CD14-positive monocyte (primary cell): ENCODE results near the gene LMTK3. TPM values are rescaled to one million over a fixed set of nuclear protein-coding genes. Genes with fewer than 3 reads are reported as not detected.

ENCODE experiments used
- DNase-seq, 3 donors: peaks; one replicate each; pipeline ENCODE4 v3.0.0-alpha.2; 2011 to 2022
- H2AFZ ChIP-seq: 2 replicates; pipeline ENCODE4 v1.6.0; 2012; ENCODE audit warnings: mild to moderate bottlenecking, low read depth, low read length, inconsistent platforms; ENCODE audit not compliant: insufficient read depth, poor library complexity, severe bottlenecking
- H3K27ac ChIP-seq, 2 donors: 1 replicate in 1 of 2; 2 replicates in 1 of 2; pipeline ENCODE4 v1.5.1; 2012 to 2013; ENCODE audit warnings: low read length in 2 of 2, control low read depth in 1 of 2, inconsistent platforms in 1 of 2, low read depth in 1 of 2, mild to moderate bottlenecking in 1 of 2
- H3K27me3 ChIP-seq, 2 donors: one replicate each; pipeline versions ENCODE4 v1.6.0 to v1.6.1; 2011 to 2013; ENCODE audit warnings: low read length in 2 of 2; ENCODE audit not compliant: control insufficient read depth in 2 of 2, insufficient read depth in 2 of 2
- H3K36me3 ChIP-seq, 2 donors: replicated peaks in 1 of 2; 1 replicate in 1 of 2; 2 replicates in 1 of 2; pipeline versions ENCODE4 v1.5.1 to v1.6.1; 2012 to 2013; ENCODE audit warnings: low read length in 2 of 2, control low read depth in 1 of 2, inconsistent platforms in 1 of 2, mild to moderate bottlenecking in 1 of 2; ENCODE audit not compliant: insufficient read depth in 2 of 2, control insufficient read depth in 1 of 2
- H3K4me1 ChIP-seq, 2 donors: 1 replicate in 1 of 2; 2 replicates in 1 of 2; pipeline versions ENCODE4 v1.5.1 to v1.6.1; 2012 to 2013; ENCODE audit warnings: low read length in 2 of 2, control low read depth in 1 of 2, inconsistent platforms in 1 of 2, mild to moderate bottlenecking in 1 of 2, moderate library complexity in 1 of 2; ENCODE audit not compliant: insufficient read depth in 2 of 2, control insufficient read depth in 1 of 2
- H3K4me2 ChIP-seq: replicated peaks from 2 replicates; pipeline ENCODE3; 2012; ENCODE audit warnings: low read length, moderate library complexity, mild to moderate bottlenecking; ENCODE audit not compliant: poor library complexity, severe bottlenecking; ENCODE audit errors: extremely low read depth
- H3K4me3 ChIP-seq, 3 experiments: fragments of 200-600 bp in 1 of 3; sonication (generic) in 1 of 3; replicated peaks in 1 of 3; 1 replicate in 2 of 3; 2 replicates in 1 of 3; pipeline ENCODE4 v1.5.1; 2011 to 2013; ENCODE audit warnings: low read length in 3 of 3, mild to moderate bottlenecking in 3 of 3, control low read depth in 2 of 3, low read depth in 2 of 3, inconsistent platforms in 1 of 3, moderate library complexity in 1 of 3
- H3K79me2 ChIP-seq: 2 replicates; pipeline ENCODE4 v1.6.0; 2012; ENCODE audit warnings: mild to moderate bottlenecking, control low read depth, inconsistent platforms, low read length, moderate library complexity; ENCODE audit not compliant: insufficient read depth
- H3K9ac ChIP-seq: 2 replicates; pipeline ENCODE4 v1.6.0; 2017; ENCODE audit warnings: low read length, mild to moderate bottlenecking; ENCODE audit not compliant: insufficient read depth, poor library complexity, severe bottlenecking
- H3K9me3 ChIP-seq, 2 donors: replicated peaks in 1 of 2; 1 replicate in 1 of 2; 2 replicates in 1 of 2; pipeline versions ENCODE4 v1.5.1 to v1.6.1; 2012 to 2013; ENCODE audit warnings: low read length in 2 of 2, control low read depth in 1 of 2; ENCODE audit not compliant: control insufficient read depth in 1 of 2, insufficient read depth in 1 of 2
- H4K20me1 ChIP-seq: 2 replicates; pipeline ENCODE4 v1.6.0; 2012; ENCODE audit warnings: mild to moderate bottlenecking, low read length, control low read depth, moderate library complexity; ENCODE audit not compliant: insufficient read depth
- H3K27ac Mint-ChIP-seq, 7 donors: one replicate each; pipeline ENCODE4 v1.8.0; 2020; ENCODE audit warnings: mild to moderate bottlenecking in 7 of 7, mixed read lengths in 7 of 7, moderate library complexity in 6 of 7, inconsistent platforms in 2 of 7
- H3K27me3 Mint-ChIP-seq, 3 donors: one replicate each; pipeline ENCODE4 v1.8.0; 2021 to 2022; ENCODE audit warnings: low read depth in 3 of 3, mild to moderate bottlenecking in 3 of 3, mixed read lengths in 3 of 3, moderate library complexity in 3 of 3, inconsistent platforms in 1 of 3
- H3K36me3 Mint-ChIP-seq, 2 donors: one replicate each; pipeline ENCODE4 v1.8.0; 2020; ENCODE audit warnings: mixed read lengths in 2 of 2, inconsistent platforms in 1 of 2, mild to moderate bottlenecking in 1 of 2
- H3K4me1 Mint-ChIP-seq: one replicate; pipeline ENCODE4 v1.8.0; 2020; ENCODE audit warnings: mild to moderate bottlenecking, mixed read lengths
- H3K4me3 Mint-ChIP-seq, 2 donors: one replicate each; pipeline ENCODE4 v1.8.0; 2020; ENCODE audit warnings: mild to moderate bottlenecking in 2 of 2, mixed read lengths in 2 of 2, moderate library complexity in 1 of 2
- H3K9me3 Mint-ChIP-seq, 7 donors: one replicate each; pipeline ENCODE4 v1.8.0; 2020 to 2022; ENCODE audit warnings: mixed read lengths in 7 of 7, mild to moderate bottlenecking in 6 of 7, moderate library complexity in 6 of 7, inconsistent platforms in 2 of 7
- WGBS: methylation state at CpG from one replicate; pipeline ENCODE4 v1.1.5; 2013; ENCODE audit warnings: missing lambda C conversion rate; ENCODE audit not compliant: insufficient coverage; 5-methylcytosine and 5-hydroxymethylcytosine counted together
- intact Hi-C, 2 donors: fragments of 100-400 bp; cut with micrococcal nuclease; formaldehyde crosslinking; loops; one replicate each; pipeline versions ENCODE4 v1.15.0 to v1.15.1; 2023
- polyA plus RNA-seq, 3 donors: library from polyadenylated mRNA; depleted of rRNA in 1 of 3; unstranded in 2 of 3; stranded (reverse) in 1 of 3; fragments of 300-500 nt in 2 of 3; fragments of >200 nt in 1 of 3; fragmentation: Illumina TruSeq in 2 of 3; gene quantifications; 1 replicate in 2 of 3; 2 replicates in 1 of 3; pipeline ENCODE4 v1.2.3, GENCODE V29; 2012 to 2021
- TF ChIP-seq, protein P1 (sequence below): fragments of 200-600 bp; IDR thresholded peaks from one replicate; pipeline ENCODE4 v1.8.0; 2022; ENCODE audit warnings: antibody characterized with exemption, mild to moderate bottlenecking

Gene LMTK3
- polyA plus RNA-seq, 3 donors: 0.08 TPM; not detected in 2

GRCh38 chr19:48510421-48511268, 990 bp downstream of the LMTK3 start:
- Mint-ChIP-seq H3K27ac (peak overlapping the region in 1 of 7 donors; percentile 46), H3K9me3 (peaks cover 0 to 9% (median 6%) of the 10 kb centered on the region in 7 donors), H3K4me1 (peaks cover 11% of the 10 kb centered on the region), H3K27me3 (peaks cover 7 to 33% (median 18%) of the 10 kb centered on the region in 3 donors), H3K4me3 (peak overlapping the region in 1 of 2 donors; percentile 74), H3K36me3 (peaks cover 0 to 5% of the 10 kb centered on the region in 2 donors)
- Histone ChIP-seq H3K79me2 (no peaks in the 10 kb centered on the region), H2AFZ (no peak overlapping the region), H3K27me3 (peaks cover 20 to 37% of the 10 kb centered on the region in 2 donors), H4K20me1 (no peaks in the 10 kb centered on the region), H3K9ac (no peak overlapping the region), H3K4me3 (no peak overlapping the region), H3K4me2 (no peak overlapping the region), H3K36me3 (no peaks in the 10 kb centered on the region), H3K4me1 (peaks cover 11 to 19% of the 10 kb centered on the region in 2 donors), H3K27ac (no peak overlapping the region), H3K9me3 (peaks cover 4 to 11% of the 10 kb centered on the region in 2 donors)
- intact Hi-C loops: no loop called here
- DNase-seq: peak; percentile 25 to 54 (median 53)
- WGBS: 14% methylated on average over 18 of the region's 24 CpGs
- TF ChIP-seq, protein P1, sequence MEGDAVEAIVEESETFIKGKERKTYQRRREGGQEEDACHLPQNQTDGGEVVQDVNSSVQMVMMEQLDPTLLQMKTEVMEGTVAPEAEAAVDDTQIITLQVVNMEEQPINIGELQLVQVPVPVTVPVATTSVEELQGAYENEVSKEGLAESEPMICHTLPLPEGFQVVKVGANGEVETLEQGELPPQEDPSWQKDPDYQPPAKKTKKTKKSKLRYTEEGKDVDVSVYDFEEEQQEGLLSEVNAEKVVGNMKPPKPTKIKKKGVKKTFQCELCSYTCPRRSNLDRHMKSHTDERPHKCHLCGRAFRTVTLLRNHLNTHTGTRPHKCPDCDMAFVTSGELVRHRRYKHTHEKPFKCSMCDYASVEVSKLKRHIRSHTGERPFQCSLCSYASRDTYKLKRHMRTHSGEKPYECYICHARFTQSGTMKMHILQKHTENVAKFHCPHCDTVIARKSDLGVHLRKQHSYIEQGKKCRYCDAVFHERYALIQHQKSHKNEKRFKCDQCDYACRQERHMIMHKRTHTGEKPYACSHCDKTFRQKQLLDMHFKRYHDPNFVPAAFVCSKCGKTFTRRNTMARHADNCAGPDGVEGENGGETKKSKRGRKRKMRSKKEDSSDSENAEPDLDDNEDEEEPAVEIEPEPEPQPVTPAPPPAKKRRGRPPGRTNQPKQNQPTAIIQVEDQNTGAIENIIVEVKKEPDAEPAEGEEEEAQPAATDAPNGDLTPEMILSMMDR: no peak

DNA sequence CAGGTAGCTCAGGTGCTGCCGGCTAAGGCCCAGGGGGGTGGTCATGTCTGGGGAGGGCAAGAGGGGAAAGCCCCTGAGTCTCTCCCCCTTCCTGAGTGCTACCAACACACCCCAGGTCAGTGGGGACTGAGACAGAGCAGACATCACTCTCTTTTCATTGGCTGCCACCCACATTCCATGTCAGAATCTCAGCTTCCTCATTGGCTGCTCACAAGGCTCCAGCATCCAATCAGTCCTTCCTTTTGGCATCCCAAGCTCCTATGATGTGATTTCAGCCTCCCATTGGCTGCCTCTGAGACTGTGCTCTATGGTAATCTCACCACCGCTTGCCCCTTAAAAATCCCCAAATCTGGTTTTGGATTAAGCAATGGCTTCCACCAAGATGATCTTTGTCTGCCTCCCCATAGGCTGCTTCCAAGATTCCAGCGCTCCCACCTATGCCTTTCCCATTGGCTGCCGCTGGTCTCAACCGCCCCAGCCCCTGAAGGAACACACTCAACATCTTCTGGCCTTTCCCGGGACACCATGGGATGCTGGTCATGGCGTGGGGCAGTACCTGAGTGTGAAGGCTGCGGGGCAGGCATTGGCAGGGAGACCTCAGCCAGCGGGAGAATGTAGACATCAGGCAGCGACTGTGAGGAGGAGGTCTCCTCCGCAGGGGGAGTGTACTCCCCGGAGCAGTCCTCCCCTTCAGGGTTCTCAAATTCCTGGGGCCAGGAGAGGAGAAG, 2.0 kb downstream of the LMTK3 start:
- no peak overlapping the region for H3K4me3 ChIP-seq
- no peak for DNase-seq
- peaks cover 0 to 9% (median 6%) of the 10 kb centered on the region in 7 donors for H3K9me3 Mint-ChIP-seq
- no peaks in the 10 kb centered on the region for H4K20me1 ChIP-seq
- no peaks in the 10 kb centered on the region for H3K79me2 ChIP-seq
- H3K9me3 ChIP-seq: peaks cover 4 to 11% of the 10 kb centered on the region in 2 donors
- H3K9ac ChIP-seq: no peak overlapping the region
- H3K27ac Mint-ChIP-seq: peak overlapping the region in 1 of 7 donors; percentile 7
- H3K27me3 ChIP-seq: peaks cover 20 to 37% of the 10 kb centered on the region in 2 donors
- TF ChIP-seq, protein P1: no peak
- no peak overlapping the region for H2AFZ ChIP-seq
- H3K36me3 ChIP-seq: no peaks in the 10 kb centered on the region
- H3K27ac ChIP-seq: no peak overlapping the region
- H3K27me3 Mint-ChIP-seq: peaks cover 7 to 33% (median 18%) of the 10 kb centered on the region in 3 donors
- peak overlapping the region in 1 of 2 donors; percentile 74 for H3K4me3 Mint-ChIP-seq
- H3K4me2 ChIP-seq: no peak overlapping the region
- intact Hi-C loops: loop anchor here in 1 of 2 donors (5.0 kb wide), 1 partner anchor 78 kb away; no protein-coding TSS in a partner anchor
- peaks cover 11 to 19% of the 10 kb centered on the region in 2 donors for H3K4me1 ChIP-seq
- H3K4me1 Mint-ChIP-seq: peaks cover 11% of the 10 kb centered on the region
- 96% methylated on average over 2 of the region's 12 CpGs for WGBS
- H3K36me3 Mint-ChIP-seq: peaks cover 0 to 5% of the 10 kb centered on the region in 2 donors
